GM12878 (cell line): ENCODE data around the gene SP100. TPM values are rescaled to one million over a fixed set of nuclear protein-coding genes. Genes with fewer than 3 reads are reported as not detected.

Source experiments
- ATAC-seq: fragments of 200-7000 bp; cut with Tn5 transposase; 3 replicates; pipeline ENCODE4 v1.9.1; 2020; ENCODE audit warnings: mild to moderate bottlenecking, moderate library complexity
- BruUV-seq: library from RNA; stranded (reverse); fragments of 400-500 nt; replicated peaks from 2 replicates; lab custom pipeline; 2021; lab: Mats Ljungman, UMichigan
- CTCF ChIA-PET: fragments of 300-600 bp; sonication (Branson Sonifier 250); formaldehyde crosslinking; extraction: SDS; loops from one replicate; lab custom pipeline; 2021; ENCODE audit warnings: inconsistent platforms; lab: Yijun Ruan, JAX
- POLR2A ChIA-PET: fragments of 350-600 bp; formaldehyde crosslinking; extraction: SDS; loops from one replicate; lab custom pipeline; 2021; ENCODE audit warnings: inconsistent platforms; lab: Charles Lee
- RAD21 ChIA-PET: fragments of 300-600 bp; sonication (Branson Sonifier 250); formaldehyde crosslinking; loops from one replicate; lab custom pipeline; 2023; ENCODE audit warnings: antibody characterized with exemption; ENCODE audit not compliant: unreplicated experiment; lab: Charles Lee
- SMC1A ChIA-PET: fragments of 300-600 bp; sonication (Branson Sonifier 250); formaldehyde crosslinking; loops from one replicate; lab custom pipeline; 2023; ENCODE audit not compliant: unreplicated experiment, uncharacterized antibody; lab: Charles Lee
- DNase-seq: peaks from one replicate; pipeline ENCODE4 v3.0.0-alpha.2; 2011; ENCODE audit warnings: low read depth, low spot score
- FAIRE-seq: peaks from 3 replicates; lab custom pipeline; 2011; peaks lifted over from hg19 to GRCh38; lab: Jason Lieb, UNC
- H2AFZ ChIP-seq: 2 replicates; pipeline ENCODE4 v1.6.0; 2011; ENCODE audit warnings: low read depth, low read length, control low read depth; ENCODE audit not compliant: control insufficient read depth
- H3K27ac ChIP-seq: 2 replicates; pipeline ENCODE4 v1.5.1; 2011; ENCODE audit warnings: control low read depth; ENCODE audit not compliant: control insufficient read depth, insufficient read depth
- H3K27me3 ChIP-seq, 2 experiments: replicated peaks in 1 of 2; 2 replicates each; pipeline versions ENCODE4 v1.6.0 to v1.6.1; 2011; ENCODE audit warnings: low read length in 1 of 2; ENCODE audit not compliant: control insufficient read depth in 2 of 2, insufficient read depth in 2 of 2
- H3K36me3 ChIP-seq, 2 experiments: 2 replicates each; pipeline ENCODE4 v1.5.1; 2011; ENCODE audit warnings: low read length in 1 of 2; ENCODE audit not compliant: control insufficient read depth in 2 of 2, insufficient read depth in 2 of 2
- H3K4me1 ChIP-seq: 2 replicates; pipeline ENCODE4 v1.6.1; 2011; ENCODE audit warnings: mild to moderate bottlenecking, low read length, moderate library complexity, mixed read lengths; ENCODE audit not compliant: control insufficient read depth, insufficient read depth
- H3K4me2 ChIP-seq: 2 replicates; pipeline ENCODE4 v1.6.0; 2011; ENCODE audit warnings: control low read depth; ENCODE audit not compliant: control insufficient read depth, insufficient read depth
- H3K4me3 ChIP-seq: fragments of 200-600 bp; sonication (generic); 2 replicates; pipeline ENCODE4 v1.5.1; 2016
- H3K79me2 ChIP-seq: 2 replicates; pipeline ENCODE4 v1.6.0; 2011; ENCODE audit warnings: low read length; ENCODE audit not compliant: control insufficient read depth, insufficient read depth
- H3K9ac ChIP-seq: 2 replicates; pipeline ENCODE4 v1.8.0; 2011; ENCODE audit warnings: low read length, control low read depth, mixed read lengths; ENCODE audit not compliant: control insufficient read depth, insufficient read depth
- H3K9me3 ChIP-seq: replicated peaks from 3 replicates; pipeline ENCODE4 v1.5.1; 2011; ENCODE audit warnings: mild to moderate bottlenecking, low read length; ENCODE audit not compliant: control insufficient read depth, insufficient read depth
- H4K20me1 ChIP-seq: 2 replicates; pipeline ENCODE4 v1.6.0; 2011; ENCODE audit not compliant: control insufficient read depth, insufficient read depth
- MYB ChIP-seq: fragments of 150-350 bp; IDR thresholded peaks from 2 replicates; pipeline ENCODE4 v1.6.1; 2014; ENCODE audit warnings: mild to moderate bottlenecking, low read depth, low read length, borderline replicate concordance
- NFXL1 ChIP-seq: fragments of 450-650 bp; IDR thresholded peaks from 2 replicates; pipeline ENCODE4 v1.6.1; 2017; ENCODE audit warnings: antibody characterized with exemption, mild to moderate bottlenecking, borderline replicate concordance
- NFYB ChIP-seq: IDR thresholded peaks from 2 replicates; pipeline ENCODE4 v1.6.1; 2011; ENCODE audit warnings: low read depth, mild to moderate bottlenecking, low read length, improper control_type of control experiment, moderate library complexity; ENCODE audit not compliant: insufficient read depth
- NR2C1 ChIP-seq: fragments of 450-650 bp; IDR thresholded peaks from 2 replicates; pipeline ENCODE4 v1.6.1; 2017; ENCODE audit warnings: antibody characterized with exemption, mild to moderate bottlenecking, moderate library complexity
- NR2C2 ChIP-seq: IDR thresholded peaks from 2 replicates; pipeline ENCODE4 v1.6.1; 2011; ENCODE audit warnings: borderline replicate concordance, low read depth; ENCODE audit not compliant: control insufficient read depth, insufficient read length
- POLR2AphosphoS5 ChIP-seq: IDR thresholded peaks from 2 replicates; pipeline ENCODE4 v1.6.1; 2011; ENCODE audit warnings: mild to moderate bottlenecking, low read length, inconsistent platforms
- RUNX3 ChIP-seq: IDR thresholded peaks from 2 replicates; pipeline ENCODE4 v1.6.1; 2012; ENCODE audit warnings: low read length, inconsistent platforms
- SMAD5 ChIP-seq: IDR thresholded peaks from 2 replicates; pipeline ENCODE4 v1.6.1; 2016; ENCODE audit warnings: antibody characterized with exemption, low read depth
- SPI1 ChIP-seq: IDR thresholded peaks from 2 replicates; pipeline ENCODE4 v1.6.1; 2011; ENCODE audit warnings: low read depth, mild to moderate bottlenecking, low read length, moderate library complexity, borderline replicate concordance; ENCODE audit not compliant: insufficient read depth
- SREBF1 ChIP-seq: IDR thresholded peaks from 2 replicates; pipeline ENCODE4 v1.6.1; 2012; ENCODE audit warnings: mild to moderate bottlenecking, low read length
- ZNF592 ChIP-seq: fragments of 450-650 bp; IDR thresholded peaks from 2 replicates; pipeline ENCODE4 v1.6.1; 2017; ENCODE audit warnings: mild to moderate bottlenecking, moderate library complexity
- WGBS: methylation state at CpG from one replicate; pipeline ENCODE4 v1.1.6; 2016; ENCODE audit warnings: low lambda C conversion rate; ENCODE audit not compliant: insufficient replicate concordance, insufficient coverage; ENCODE audit errors: missing lambda C conversion rate; 5-methylcytosine and 5-hydroxymethylcytosine counted together
- in situ Hi-C: fragments of 300-500 bp; cut with MboI; formaldehyde crosslinking; loops from 9 replicates; pipeline ENCODE4 v1.14.3; 2018; ENCODE audit warnings: mixed read lengths
- intact Hi-C: fragments of 100-400 bp; cut with micrococcal nuclease; formaldehyde crosslinking; loops from one replicate; pipeline ENCODE4 v1.14.2; 2022; ENCODE audit not compliant: unreplicated experiment
- polyA plus RNA-seq, 11 experiments: library from polyadenylated mRNA; depleted of rRNA in 4 of 11; unstranded in 6 of 11; stranded (reverse) in 5 of 11; fragments of >200 nt; fragmentation: Nextera tagmentation in 4 of 11; fragmentation: Illumina TruSeq in 1 of 11; extraction: Ambion mirVana in 4 of 11; extraction: Trizol in 1 of 11; gene quantifications; 1 replicate in 1 of 11; 2 replicates in 10 of 11; pipeline versions ENCODE4 v1.2.1 to v1.2.3, GENCODE V29; 2011 to 2016; ENCODE audit warnings: inconsistent platforms in 2 of 11, missing spikeins in 2 of 11, low read depth in 1 of 11
- total RNA-seq, 4 experiments: library from RNA; depleted of rRNA in 3 of 4; stranded (reverse); fragments of >200 nt in 3 of 4; fragmentation: Illumina TruSeq in 1 of 4; extraction: Trizol in 1 of 4; gene quantifications; 2 replicates each; pipeline versions ENCODE4 v1.2.1 to v1.2.3, GENCODE V29; 2013 to 2021
- TF ChIP-seq, protein P1 (sequence below): fragments of 450-650 bp; IDR thresholded peaks from 2 replicates; pipeline ENCODE4 v1.6.1; 2017; ENCODE audit warnings: low read depth, mild to moderate bottlenecking, moderate library complexity

The SP100 gene
- total and polyA plus RNA-seq, 10 of the 15 experiments (the other 5 are each of a cell fraction or from before 2014, with no cell fraction given) = 109 to 239 (median 180) TPM

DNA sequence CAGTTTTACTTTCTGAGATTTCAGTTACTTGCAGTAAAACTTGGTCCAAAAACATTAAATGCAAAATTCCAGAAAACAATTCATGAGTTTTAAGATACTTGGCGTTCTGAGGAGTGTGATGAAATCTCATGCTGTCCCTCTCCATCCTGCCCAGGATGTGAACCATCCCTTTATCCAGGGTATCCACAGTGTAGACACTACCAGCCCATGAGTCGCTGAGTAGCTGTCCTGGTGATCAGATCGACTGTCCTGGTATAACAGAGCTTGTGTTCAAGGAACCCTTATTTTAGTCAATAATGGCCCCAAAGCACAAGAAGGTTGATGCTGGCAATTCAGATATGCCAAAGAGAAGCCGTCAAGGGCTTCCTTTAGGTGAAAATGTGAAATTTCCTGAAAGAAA lies 3.2 kb downstream of the SP100 start:
- peak overlapping the region; percentile 55 for H3K9ac ChIP-seq
- FAIRE-seq (no peak), ATAC-seq (peak; percentile 14), DNase-seq (no peak)
- in situ Hi-C loops (no loop called here), intact Hi-C loops (loop anchor here (2.0 to 10.0 kb wide), 5 partner anchors 22 to 296 kb away; partner anchors contain the start of genes CAB39 and SP140L)
- H4K20me1 ChIP-seq = no peaks in the 10 kb centered on the region
- peaks cover 90% of the 10 kb centered on the region for H3K79me2 ChIP-seq
- POLR2A ChIA-PET = no interaction called here
- peaks cover 18% of the 10 kb centered on the region for H3K4me1 ChIP-seq
- H3K27ac ChIP-seq = 0 out of 2 replicates have a peak overlapping the region, but pooled peaks have one; percentile 10
- H3K36me3 ChIP-seq = peaks cover 0 to 7% of the 10 kb centered on the region in 2 experiments; a peak in 3 of 4 replicates
- TF ChIP-seq NFXL1 (no peak), NR2C1 (no peak), NR2C2 (no peak), SMAD5 (no peak), RUNX3 (no peak), SPI1 (no peak), SREBF1 (no peak), MYB (no peak), ZNF592 (no peak), POLR2AphosphoS5 (no peak), NFYB (no peak)
- TF ChIP-seq, protein P1, sequence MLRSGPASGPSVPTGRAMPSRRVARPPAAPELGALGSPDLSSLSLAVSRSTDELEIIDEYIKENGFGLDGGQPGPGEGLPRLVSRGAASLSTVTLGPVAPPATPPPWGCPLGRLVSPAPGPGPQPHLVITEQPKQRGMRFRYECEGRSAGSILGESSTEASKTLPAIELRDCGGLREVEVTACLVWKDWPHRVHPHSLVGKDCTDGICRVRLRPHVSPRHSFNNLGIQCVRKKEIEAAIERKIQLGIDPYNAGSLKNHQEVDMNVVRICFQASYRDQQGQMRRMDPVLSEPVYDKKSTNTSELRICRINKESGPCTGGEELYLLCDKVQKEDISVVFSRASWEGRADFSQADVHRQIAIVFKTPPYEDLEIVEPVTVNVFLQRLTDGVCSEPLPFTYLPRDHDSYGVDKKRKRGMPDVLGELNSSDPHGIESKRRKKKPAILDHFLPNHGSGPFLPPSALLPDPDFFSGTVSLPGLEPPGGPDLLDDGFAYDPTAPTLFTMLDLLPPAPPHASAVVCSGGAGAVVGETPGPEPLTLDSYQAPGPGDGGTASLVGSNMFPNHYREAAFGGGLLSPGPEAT = no peak
- H3K4me2 ChIP-seq = peak overlapping the region; percentile 39
- H2AFZ ChIP-seq = no peak overlapping the region
- peak overlapping the region; percentile 94 for H3K4me3 ChIP-seq
- SMC1A ChIA-PET = interaction anchor here (1.5 to 5.8 kb wide), 5 partner anchors 8 to 216 kb away, joined by 4 to 45 read pairs (median 13); no protein-coding TSS in a partner anchor
- H3K9me3 ChIP-seq = no peaks in the 10 kb centered on the region
- WGBS = 0% methylated on average over 4 of the region's 4 CpGs
- RAD21 ChIA-PET = interaction anchor here (1.2 to 2.1 kb wide), 2 partner anchors 29 to 184 kb away, joined by 4 to 5 read pairs; no protein-coding TSS in a partner anchor
- CTCF ChIA-PET = interaction anchor here (1.5 to 3.5 kb wide), 4 partner anchors 12 to 216 kb away, joined by 3 to 13 read pairs (median 6); no protein-coding TSS in a partner anchor
- H3K27me3 ChIP-seq = no peaks in the 10 kb centered on the region
- BruUV-seq = no TSS peak
